ENCODE data around the gene DCPS.

The DCPS gene

DNA sequence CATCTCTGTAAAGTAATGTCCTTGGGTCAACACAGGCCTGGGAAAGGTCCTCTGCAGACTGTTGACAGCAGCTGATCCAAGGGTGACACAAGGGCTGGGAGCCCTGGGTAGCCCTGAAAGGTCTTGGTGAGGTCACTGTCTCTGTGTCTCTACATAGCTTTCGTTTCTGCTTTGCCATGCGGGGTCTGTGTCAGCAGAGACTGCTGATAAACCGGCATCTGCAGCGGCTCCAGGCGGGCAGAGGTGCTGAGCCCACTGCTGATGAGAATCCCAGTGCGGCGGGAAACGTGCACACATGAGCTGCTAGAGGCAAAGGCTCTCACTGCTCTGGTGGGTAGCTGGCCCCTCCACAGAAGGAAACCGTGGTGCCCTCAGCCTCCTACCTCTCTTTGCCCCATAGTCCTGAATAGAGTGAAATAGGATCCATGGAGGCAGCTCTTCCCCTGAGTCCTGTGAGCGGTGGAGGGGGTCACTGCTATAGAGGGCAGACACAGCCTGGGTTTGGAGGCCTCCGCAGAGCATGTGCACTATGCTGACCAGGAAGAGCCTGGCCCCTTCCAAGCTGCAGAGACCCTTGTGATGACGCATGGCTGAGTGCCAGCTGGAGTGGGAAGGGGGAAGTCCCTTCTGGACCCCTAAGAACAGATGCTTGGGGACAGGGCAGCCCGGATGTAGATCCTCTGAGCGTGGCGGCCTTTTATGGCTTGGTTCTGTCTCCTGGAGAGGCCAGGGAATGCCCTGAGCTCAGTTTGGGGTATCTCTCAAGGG lies 33.8 kb downstream of the DCPS start:
- H3K9me3 ChIP-seq (ENCODE audit: control insufficient read depth in 1 of 2, low read length in 2 of 2), result no peaks in the 10 kb centered on the region
- H3K4me1 ChIP-seq (ENCODE audit: control insufficient read depth in 1 of 2, insufficient read depth in 2 of 2, low read length in 2 of 2), result peaks cover 0 to 17% of the 10 kb centered on the region in 2 donors
- peaks cover 12 to 25% of the 10 kb centered on the region in 2 donors for H3K36me3 ChIP-seq (ENCODE audit: control insufficient read depth in 1 of 2, insufficient read depth in 2 of 2, low read length in 2 of 2)
- H3K27me3 ChIP-seq (ENCODE audit: low read depth, low read length), result no peaks in the 10 kb centered on the region
- H3K4me3 ChIP-seq (ENCODE audit: low read depth in 1 of 2, low read length in 2 of 2), result no peak overlapping the region
- H3K27ac ChIP-seq (ENCODE audit: low read length), result no peak overlapping the region

- no peak overlapping the region for H3K27ac ChIP-seq (ENCODE audit: low read length)
- peaks cover 0 to 17% of the 10 kb centered on the region in 2 donors for H3K4me1 ChIP-seq (ENCODE audit: control insufficient read depth in 1 of 2, insufficient read depth in 2 of 2, low read length in 2 of 2)
- H3K27me3 ChIP-seq (ENCODE audit: low read depth, low read length), result no peaks in the 10 kb centered on the region
- H3K36me3 ChIP-seq (ENCODE audit: control insufficient read depth in 1 of 2, insufficient read depth in 2 of 2, low read length in 2 of 2), result peaks cover 12 to 30% of the 10 kb centered on the region in 2 donors
- H3K9me3 ChIP-seq (ENCODE audit: control insufficient read depth in 1 of 2, low read length in 2 of 2), result no peaks in the 10 kb centered on the region
- H3K4me3 ChIP-seq (ENCODE audit: low read depth in 1 of 2, low read length in 2 of 2), result no peak overlapping the region
Measured at GRCh38 chr11:126338346-126339055, 34.6 kb downstream of the DCPS start.

DNA sequence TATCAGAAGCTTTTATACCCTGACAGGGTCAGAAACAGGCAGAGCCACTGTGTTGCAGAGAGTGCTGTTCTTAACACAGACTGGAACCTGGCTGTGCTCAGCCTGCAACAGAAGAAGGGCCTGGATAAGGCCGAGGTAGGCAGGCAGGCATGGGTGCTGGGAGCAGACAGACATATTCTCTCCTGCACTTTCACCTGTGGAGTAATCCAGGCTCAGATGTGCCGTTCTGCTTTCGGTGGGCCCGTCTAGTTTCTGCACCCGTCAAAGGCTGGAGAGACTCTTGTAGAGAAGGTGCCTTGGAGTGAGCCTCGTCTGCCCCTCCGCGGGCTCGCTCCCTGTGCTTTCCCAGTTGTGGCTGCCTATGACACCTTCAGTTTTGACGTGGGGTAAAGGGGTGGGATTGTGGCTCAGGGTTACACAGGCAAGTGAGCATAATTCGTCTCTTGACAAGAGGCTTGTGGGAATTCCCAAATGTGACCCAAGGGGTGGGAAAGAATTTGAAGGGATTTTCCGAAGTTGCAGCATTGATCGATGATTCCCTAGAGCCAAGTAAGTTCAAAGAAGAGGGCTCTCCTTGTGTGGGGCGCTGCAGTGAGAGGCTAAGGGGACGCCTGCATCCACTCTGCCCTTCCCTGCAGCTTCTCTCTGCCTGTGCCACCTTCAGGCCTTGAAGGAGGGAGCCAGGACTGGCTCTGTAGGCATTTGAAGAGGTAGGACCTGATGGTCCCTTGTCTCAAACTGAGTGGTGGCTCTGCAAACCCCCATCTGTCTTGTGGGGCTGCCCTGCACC lies 35.4 kb downstream of the DCPS start:
- Histone ChIP-seq H3K27ac (ENCODE audit: low read length) (no peak overlapping the region), H3K4me3 (ENCODE audit: low read depth in 1 of 2, low read length in 2 of 2) (no peak overlapping the region), H3K9me3 (ENCODE audit: control insufficient read depth in 1 of 2, low read length in 2 of 2) (no peaks in the 10 kb centered on the region), H3K27me3 (ENCODE audit: low read depth, low read length) (no peaks in the 10 kb centered on the region), H3K36me3 (ENCODE audit: control insufficient read depth in 1 of 2, insufficient read depth in 2 of 2, low read length in 2 of 2) (peaks cover 12 to 35% of the 10 kb centered on the region in 2 donors), H3K4me1 (ENCODE audit: control insufficient read depth in 1 of 2, insufficient read depth in 2 of 2, low read length in 2 of 2) (peaks cover 0 to 17% of the 10 kb centered on the region in 2 donors)

DNA sequence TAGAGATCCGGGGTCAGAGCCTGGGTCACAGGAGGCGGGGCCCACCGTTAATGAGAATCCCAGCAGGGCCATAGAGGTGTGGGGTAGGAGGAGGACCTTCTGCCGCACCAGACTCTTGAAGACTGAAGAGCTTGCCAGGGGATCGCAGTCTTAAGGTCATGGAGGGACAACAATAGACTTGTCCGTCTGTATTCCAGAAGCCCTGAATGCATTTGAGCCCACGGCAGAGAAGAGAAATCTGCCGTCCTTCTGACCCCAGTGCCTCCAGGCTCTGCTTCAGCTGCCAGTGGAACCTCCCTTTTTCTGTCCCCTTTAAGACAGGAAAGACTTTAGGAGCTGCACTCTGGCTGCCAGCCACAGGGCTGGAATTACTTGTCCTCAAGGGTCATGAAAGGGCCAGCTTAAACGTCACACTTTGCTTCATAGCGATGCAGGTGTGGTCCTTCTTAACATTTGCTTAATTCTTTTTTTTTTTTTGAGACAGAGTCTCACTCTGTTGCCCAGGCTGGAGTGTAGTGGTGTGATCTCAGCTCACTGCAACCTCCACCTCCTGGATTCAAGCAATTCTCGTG lies 36.1 kb downstream of the DCPS start:
- Histone ChIP-seq H3K27me3 (ENCODE audit: low read depth, low read length) (no peaks in the 10 kb centered on the region), H3K9me3 (ENCODE audit: control insufficient read depth in 1 of 2, low read length in 2 of 2) (no peaks in the 10 kb centered on the region), H3K4me1 (ENCODE audit: control insufficient read depth in 1 of 2, insufficient read depth in 2 of 2, low read length in 2 of 2) (peaks cover 0 to 17% of the 10 kb centered on the region in 2 donors), H3K27ac (ENCODE audit: low read length) (no peak overlapping the region), H3K36me3 (ENCODE audit: control insufficient read depth in 1 of 2, insufficient read depth in 2 of 2, low read length in 2 of 2) (peaks cover 17 to 41% of the 10 kb centered on the region in 2 donors), H3K4me3 (ENCODE audit: low read depth in 1 of 2, low read length in 2 of 2) (no peak overlapping the region)

DNA sequence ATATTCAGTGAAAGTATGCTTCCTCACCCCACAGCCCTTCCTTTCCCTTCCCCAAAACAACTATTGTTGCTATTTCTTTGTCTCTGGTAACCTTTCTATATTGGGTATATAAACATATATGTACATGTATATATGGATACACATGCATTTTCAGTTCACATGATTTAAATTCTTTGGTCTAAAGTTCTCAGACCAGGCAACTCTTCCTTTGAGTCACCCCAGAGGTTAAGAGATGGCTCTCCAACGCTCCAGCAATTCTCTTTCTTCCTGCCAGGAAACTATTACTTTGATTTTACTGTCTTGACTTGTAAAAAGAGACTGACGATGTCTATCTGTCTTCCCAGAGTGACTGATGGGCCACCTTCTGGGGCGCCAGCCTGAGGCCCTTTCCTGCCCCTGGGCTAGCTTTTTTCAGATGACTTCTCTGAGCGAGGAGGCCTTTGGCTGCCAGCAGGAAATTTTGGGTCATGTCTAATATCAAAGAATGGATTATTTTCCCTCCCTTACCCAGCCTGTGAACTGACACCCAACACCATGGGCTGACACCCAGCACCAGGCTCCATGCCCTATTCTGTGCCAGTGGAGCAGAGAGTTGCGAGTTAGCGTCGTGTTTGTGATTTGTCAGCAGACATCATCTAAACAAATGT lies 37.2 kb downstream of the DCPS start:
- Histone ChIP-seq H3K27me3 (ENCODE audit: low read depth, low read length) (no peaks in the 10 kb centered on the region), H3K9me3 (ENCODE audit: control insufficient read depth in 1 of 2, low read length in 2 of 2) (no peaks in the 10 kb centered on the region), H3K4me1 (ENCODE audit: control insufficient read depth in 1 of 2, insufficient read depth in 2 of 2, low read length in 2 of 2) (peaks cover 0 to 17% of the 10 kb centered on the region in 2 donors), H3K27ac (ENCODE audit: low read length) (no peak overlapping the region), H3K4me3 (ENCODE audit: low read depth in 1 of 2, low read length in 2 of 2) (no peak overlapping the region), H3K36me3 (ENCODE audit: control insufficient read depth in 1 of 2, insufficient read depth in 2 of 2, low read length in 2 of 2) (peaks cover 20 to 46% of the 10 kb centered on the region in 2 donors)

DNA sequence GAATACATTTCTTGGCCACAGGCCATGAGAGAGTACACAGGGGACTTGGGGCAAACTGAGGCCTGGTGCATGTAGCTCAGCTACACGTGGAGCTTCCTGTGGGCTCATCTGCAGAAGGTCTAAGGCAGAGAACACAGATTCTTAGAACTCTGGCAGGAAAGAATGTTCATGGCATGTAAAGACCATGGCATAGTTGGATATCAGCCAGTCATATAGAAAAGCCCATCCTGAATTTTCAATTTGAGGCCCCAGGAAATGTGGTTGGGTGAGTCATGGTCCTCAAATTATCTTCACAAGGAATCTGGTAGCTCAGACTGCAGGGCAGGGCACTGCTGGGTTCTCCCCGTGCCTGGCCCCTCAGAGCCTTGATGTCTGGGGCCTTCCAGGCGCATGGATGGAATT lies 37.9 kb downstream of the DCPS start:
- H3K36me3 ChIP-seq (ENCODE audit: control insufficient read depth in 1 of 2, insufficient read depth in 2 of 2, low read length in 2 of 2), result peaks cover 24 to 46% of the 10 kb centered on the region in 2 donors
- H3K4me3 ChIP-seq (ENCODE audit: low read depth in 1 of 2, low read length in 2 of 2), result no peak overlapping the region
- H3K27ac ChIP-seq (ENCODE audit: low read length), result no peak overlapping the region
- H3K4me1 ChIP-seq (ENCODE audit: control insufficient read depth in 1 of 2, insufficient read depth in 2 of 2, low read length in 2 of 2), result peaks cover 0 to 17% of the 10 kb centered on the region in 2 donors
- no peaks in the 10 kb centered on the region for H3K9me3 ChIP-seq (ENCODE audit: control insufficient read depth in 1 of 2, low read length in 2 of 2)
- H3K27me3 ChIP-seq (ENCODE audit: low read depth, low read length), result no peaks in the 10 kb centered on the region

DNA sequence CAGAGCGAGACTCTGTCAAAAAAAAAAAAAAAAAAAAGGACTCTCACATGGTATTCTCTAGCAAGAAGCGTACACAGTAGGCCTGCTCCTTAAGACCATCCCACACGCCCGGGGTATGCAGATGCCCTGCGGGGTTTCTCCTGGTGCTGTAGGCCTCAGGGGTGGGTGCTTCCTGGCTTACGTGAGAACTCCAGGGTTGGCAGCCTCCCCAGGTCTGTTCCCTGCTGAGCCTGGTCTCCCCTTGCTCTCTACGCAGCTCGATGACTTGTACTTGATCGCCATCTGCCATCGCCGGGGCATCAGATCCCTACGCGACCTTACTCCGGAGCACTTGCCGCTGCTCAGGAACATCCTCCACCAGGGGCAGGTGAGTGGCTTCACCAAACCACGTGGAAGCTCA lies 39.2 kb downstream of the DCPS start:
- peaks cover 24 to 46% of the 10 kb centered on the region in 2 donors for H3K36me3 ChIP-seq (ENCODE audit: control insufficient read depth in 1 of 2, insufficient read depth in 2 of 2, low read length in 2 of 2)
- peaks cover 0 to 17% of the 10 kb centered on the region in 2 donors for H3K4me1 ChIP-seq (ENCODE audit: control insufficient read depth in 1 of 2, insufficient read depth in 2 of 2, low read length in 2 of 2)
- no peak overlapping the region for H3K27ac ChIP-seq (ENCODE audit: low read length)
- H3K4me3 ChIP-seq (ENCODE audit: low read depth in 1 of 2, low read length in 2 of 2), result no peak overlapping the region
- H3K9me3 ChIP-seq (ENCODE audit: control insufficient read depth in 1 of 2, low read length in 2 of 2), result no peaks in the 10 kb centered on the region
- no peaks in the 10 kb centered on the region for H3K27me3 ChIP-seq (ENCODE audit: low read depth, low read length)

DNA sequence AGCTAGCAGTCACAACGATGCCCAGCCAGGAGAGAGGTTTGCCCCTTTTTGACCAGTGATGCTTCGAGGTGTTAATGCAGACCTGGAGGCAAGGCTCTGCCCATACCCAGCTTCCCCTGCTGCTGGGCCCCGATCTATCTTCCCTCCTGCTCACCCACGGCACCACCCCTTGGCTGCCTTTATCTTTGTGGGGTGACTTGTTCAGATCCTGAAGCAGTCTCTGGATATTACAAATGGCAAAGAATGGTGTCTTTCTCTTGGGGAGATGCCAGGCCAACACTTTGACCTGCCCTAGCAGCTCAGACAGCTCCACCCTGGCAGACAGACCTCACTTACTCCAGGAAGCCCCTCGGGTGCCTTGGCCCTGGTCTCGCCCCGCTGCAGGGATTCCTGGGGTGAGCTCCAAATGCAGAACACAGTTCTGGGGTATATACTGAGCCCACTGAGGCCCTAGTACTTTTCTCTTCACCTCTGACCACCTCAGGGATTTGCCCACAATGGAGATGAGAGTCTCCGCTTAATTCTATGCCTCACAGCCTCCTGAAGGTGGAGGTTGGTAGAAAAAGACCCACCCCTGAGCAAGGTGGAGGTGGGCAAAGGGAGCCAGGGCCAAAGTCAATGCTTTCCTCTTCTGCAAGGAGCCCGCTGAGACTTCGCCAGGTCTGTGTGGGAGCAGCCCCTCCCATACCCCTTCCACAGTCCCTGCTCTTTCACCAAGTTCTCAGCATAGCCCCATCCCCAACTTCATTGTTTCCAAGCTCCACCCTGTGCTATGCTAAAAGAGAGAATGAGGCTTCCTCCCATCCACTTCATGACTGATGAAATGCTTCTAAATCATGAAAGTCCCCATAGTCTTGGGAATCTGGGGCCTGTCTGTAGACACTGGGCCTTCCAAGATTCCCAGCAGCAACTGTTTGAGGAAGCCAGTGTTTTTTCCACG lies 40.6 kb downstream of the DCPS start:
- Histone ChIP-seq H3K4me1 (ENCODE audit: control insufficient read depth in 1 of 2, insufficient read depth in 2 of 2, low read length in 2 of 2) (peaks cover 0 to 17% of the 10 kb centered on the region in 2 donors), H3K4me3 (ENCODE audit: low read depth in 1 of 2, low read length in 2 of 2) (no peak overlapping the region), H3K27ac (ENCODE audit: low read length) (no peak overlapping the region), H3K36me3 (ENCODE audit: control insufficient read depth in 1 of 2, insufficient read depth in 2 of 2, low read length in 2 of 2) (peaks cover 24 to 35% of the 10 kb centered on the region in 2 donors), H3K27me3 (ENCODE audit: low read depth, low read length) (no peaks in the 10 kb centered on the region), H3K9me3 (ENCODE audit: control insufficient read depth in 1 of 2, low read length in 2 of 2) (no peaks in the 10 kb centered on the region)

GRCh38 chr11:126345283-126345682 lies 41.4 kb downstream of the DCPS start:
- no peak overlapping the region for H3K27ac ChIP-seq (ENCODE audit: low read length)
- peaks cover 24 to 35% of the 10 kb centered on the region in 2 donors for H3K36me3 ChIP-seq (ENCODE audit: control insufficient read depth in 1 of 2, insufficient read depth in 2 of 2, low read length in 2 of 2)
- H3K9me3 ChIP-seq (ENCODE audit: control insufficient read depth in 1 of 2, low read length in 2 of 2), result no peaks in the 10 kb centered on the region
- no peak overlapping the region for H3K4me3 ChIP-seq (ENCODE audit: low read depth in 1 of 2, low read length in 2 of 2)
- H3K4me1 ChIP-seq (ENCODE audit: control insufficient read depth in 1 of 2, insufficient read depth in 2 of 2, low read length in 2 of 2), result peaks cover 0 to 8% of the 10 kb centered on the region in 2 donors
- no peaks in the 10 kb centered on the region for H3K27me3 ChIP-seq (ENCODE audit: low read depth, low read length)
